Measurements from ENCODE around the gene CRYBG2.
"Not testable (repeated sequence)": the region's sequence is repeated elsewhere in the genome, so short reads cannot be mapped to it uniquely, and the experiment has no call there.

CRYBG2 gene

GRCh38 chr1:26297791-26298124, 56.2 kb downstream of the CRYBG2 start:
- no peak for TF ChIP-seq CTCF (IDR thresholded peaks at IDR 0.05; ENCODE audit: control extremely low read depth, extremely low read depth, low read depth, missing control alignments)
- POLR2A ChIA-PET, result interaction anchor here (2.1 kb wide), 1 partner anchor 20 kb away, joined by 5 read pairs; the partner anchor contains the start of gene CD52
- CTCF ChIA-PET, result interaction anchor here (1.1 to 8.2 kb wide), 3 partner anchors 9 to 24 kb away, joined by 5 to 65 read pairs (median 11); no protein-coding TSS in a partner anchor
- DNase-seq (ENCODE audit: extremely low spot score), result no peak

- TF ChIP-seq CTCF (IDR thresholded peaks at IDR 0.05; ENCODE audit: control extremely low read depth, extremely low read depth, low read depth, missing control alignments), result no peak
- ChIA-PET CTCF (interaction anchor here (0.7 to 8.2 kb wide), 7 partner anchors 8 to 57 kb away, joined by 3 to 65 read pairs (median 5); partner anchors contain the start of genes CD52 and CRYBG2), POLR2A (interaction anchor here (2.1 kb wide), 1 partner anchor 21 kb away, joined by 5 read pairs; the partner anchor contains the start of gene CD52)
- no peak for DNase-seq (ENCODE audit: extremely low spot score)
These were observed 56.7 kb downstream of the CRYBG2 start for GRCh38 chr1:26297057-26297790.

GRCh38 chr1:26296340-26297056, 57.4 kb downstream of the CRYBG2 start:
- no peak for TF ChIP-seq CTCF (IDR thresholded peaks at IDR 0.05; ENCODE audit: control extremely low read depth, extremely low read depth, low read depth, missing control alignments)
- POLR2A ChIA-PET, result interaction anchor here (2.1 kb wide), 1 partner anchor 21 kb away, joined by 5 read pairs; the partner anchor contains the start of gene CD52
- DNase-seq (ENCODE audit: extremely low spot score), result no peak
- CTCF ChIA-PET, result interaction anchor here (0.7 to 8.2 kb wide), 6 partner anchors 8 to 58 kb away, joined by 3 to 65 read pairs (median 4); partner anchors contain the start of genes CD52, CRYBG2 and UBXN11

- ChIA-PET POLR2A (interaction anchor here (2.1 kb wide), 1 partner anchor 23 kb away, joined by 5 read pairs; the partner anchor contains the start of gene CD52), CTCF (interaction anchor here (0.7 to 21.9 kb wide), 7 partner anchors 10 to 59 kb away, joined by 3 to 690 read pairs (median 4); partner anchors contain the start of genes CD52, CRYBG2 and UBXN11)
- no peak for TF ChIP-seq CTCF (IDR thresholded peaks at IDR 0.05; ENCODE audit: control extremely low read depth, extremely low read depth, low read depth, missing control alignments)
- DNase-seq (ENCODE audit: extremely low spot score), result no peak
These were observed 58.5 kb downstream of the CRYBG2 start for GRCh38 chr1:26295194-26296138.

- CTCF ChIA-PET, result interaction anchor here (1.3 to 21.9 kb wide), 2 partner anchors 9 to 21 kb away, joined by 3 to 690 read pairs; partner anchors contain the start of genes CD52 and UBXN11
These were observed 59.9 kb downstream of the CRYBG2 start for GRCh38 chr1:26293911-26294463.

GRCh38 chr1:26292735-26293134, 61.2 kb downstream of the CRYBG2 start:
- DNase-seq (ENCODE audit: extremely low spot score); POLR2A ChIA-PET: not testable (repeated sequence)
- CTCF ChIA-PET, result interaction anchor here (1.5 to 21.9 kb wide), 2 partner anchors 22 to 125 kb away, joined by 5 to 690 read pairs; partner anchors contain the start of genes CD52 and UBXN11

More at GRCh38 chr1:26293911-26294463, 59.9 kb downstream of the CRYBG2 start:
- POLR2A ChIA-PET, result no interaction called here
- DNase-seq (ENCODE audit: extremely low spot score), result no peak
- no peak for TF ChIP-seq CTCF (IDR thresholded peaks at IDR 0.05; ENCODE audit: control extremely low read depth, extremely low read depth, low read depth, missing control alignments)
